HepG2 (cell line): ENCODE measurements around the gene SLCO3A1. TPM values are rescaled to one million over a fixed set of nuclear protein-coding genes. Genes with fewer than 3 reads are reported as not detected.
A peak's percentile ranks its signal among the peaks of the same experiment; 100 is the strongest.

ENCODE experiments used
- ATAC-seq: fragments of 200-7000 bp; cut with Tn5 transposase; 3 replicates; pipeline ENCODE4 v1.9.1; 2020; ENCODE audit warnings: mild to moderate bottlenecking, moderate library complexity
- BruUV-seq: library from RNA; stranded (reverse); fragments of 400-500 nt; replicated peaks from 2 replicates; lab custom pipeline; 2021; lab: Mats Ljungman, UMichigan
- CTCF ChIA-PET: fragments of 300-600 bp; formaldehyde crosslinking; extraction: SDS; loops from one replicate; lab custom pipeline; 2021; ENCODE audit warnings: low total read pairs, inconsistent platforms, low intra/inter-chr PET ratio; lab: Yijun Ruan, JAX
- POLR2A ChIA-PET: fragments of 350-600 bp; sonication (Branson Sonifier 250); formaldehyde crosslinking; loops from one replicate; lab custom pipeline; 2020; ENCODE audit warnings: antibody characterized with exemption, inconsistent platforms; lab: Yijun Ruan, JAX
- DNase-seq: peaks from one replicate; pipeline ENCODE4 v3.0.0-alpha.2; 2015; ENCODE audit warnings: low spot score
- FAIRE-seq: peaks from 3 replicates; lab custom pipeline; 2011; peaks lifted over from hg19 to GRCh38; lab: Jason Lieb, UNC
- H2AFZ ChIP-seq: one replicate; pipeline ENCODE4 v1.6.1; 2011; ENCODE audit warnings: low read length, inconsistent platforms
- H3K27ac ChIP-seq: fragments of 300-600 bp; 3 replicates; pipeline ENCODE4 v1.8.0; 2011; ENCODE audit warnings: mixed run types, mild to moderate bottlenecking, mixed read lengths, low read length, inconsistent platforms; ENCODE audit not compliant: insufficient read depth; ENCODE audit errors: extremely low read length
- H3K27me3 ChIP-seq, 2 experiments: fragments of 200-600 bp in 1 of 2; 2 replicates in 1 of 2; 3 replicates in 1 of 2; pipeline versions ENCODE4 v1.6.0 to v1.8.0; 2011; ENCODE audit warnings: low read length in 2 of 2, mild to moderate bottlenecking in 2 of 2, moderate library complexity in 2 of 2, inconsistent platforms in 1 of 2; ENCODE audit not compliant: insufficient read depth in 2 of 2, control insufficient read depth in 1 of 2
- H3K36me3 ChIP-seq, 2 experiments: fragments of 200-600 bp in 1 of 2; replicated peaks in 1 of 2; 2 replicates in 1 of 2; 3 replicates in 1 of 2; pipeline versions ENCODE4 v1.5.1 to v1.8.0; 2011; ENCODE audit warnings: low read length in 2 of 2, inconsistent platforms in 1 of 2; ENCODE audit not compliant: insufficient read depth in 2 of 2, control insufficient read depth in 1 of 2
- H3K4me1 ChIP-seq: 2 replicates; pipeline ENCODE4 v1.5.1; 2012; ENCODE audit warnings: low read length, inconsistent platforms; ENCODE audit not compliant: insufficient read depth
- H3K4me2 ChIP-seq: 2 replicates; pipeline ENCODE4 v1.6.0; 2011; ENCODE audit warnings: low read depth, low read length, inconsistent platforms
- H3K4me3 ChIP-seq, 3 experiments: fragments of 200-600 bp in 1 of 3; sonication (generic), shearing (Covaris generic) in 1 of 3; replicated peaks in 1 of 3; 2 replicates each; pipeline ENCODE4 v1.5.1; 2011 to 2016; ENCODE audit warnings: low read length in 3 of 3, inconsistent platforms in 2 of 3, low read depth in 2 of 3, mild to moderate bottlenecking in 2 of 3, control low read depth in 1 of 3, mixed read lengths in 1 of 3; ENCODE audit not compliant: insufficient read depth in 1 of 3
- H3K79me2 ChIP-seq: one replicate; pipeline ENCODE4 v1.6.1; 2011; ENCODE audit warnings: low read length, inconsistent platforms; ENCODE audit not compliant: insufficient read depth
- H3K9ac ChIP-seq: 2 replicates; pipeline ENCODE4 v1.6.0; 2011; ENCODE audit warnings: mild to moderate bottlenecking, low read depth, low read length, inconsistent platforms; ENCODE audit not compliant: insufficient read depth
- H3K9me3 ChIP-seq: 2 replicates; pipeline ENCODE4 v1.5.1; 2012; ENCODE audit warnings: mild to moderate bottlenecking, low read length
- H4K20me1 ChIP-seq: 2 replicates; pipeline ENCODE4 v1.6.0; 2011; ENCODE audit warnings: inconsistent platforms, mild to moderate bottlenecking, low read length, moderate library complexity; ENCODE audit not compliant: insufficient read depth
- GATA4 ChIP-seq: sonication (generic); IDR thresholded peaks from 2 replicates; pipeline ENCODE4 v1.6.1; 2016; ENCODE audit warnings: antibody characterized with exemption, low read depth, borderline replicate concordance
- RAD21 ChIP-seq: fragments of 450-650 bp; formaldehyde crosslinking; IDR thresholded peaks from 2 replicates; pipeline ENCODE4 v1.5.0; 2020; ENCODE audit warnings: mild to moderate bottlenecking
- ZEB1 ChIP-seq: IDR thresholded peaks from 2 replicates; pipeline ENCODE4 v1.6.1; 2012; ENCODE audit warnings: mild to moderate bottlenecking, low read depth, inconsistent platforms; ENCODE audit not compliant: insufficient replicate concordance
- ZFP62 ChIP-seq: sonication (generic); formaldehyde crosslinking; IDR thresholded peaks from 2 replicates; pipeline ENCODE4 v1.4.0; 2020; ENCODE audit warnings: missing genetic modification reagents
- ZFP90 ChIP-seq: sonication (generic); formaldehyde crosslinking; IDR thresholded peaks from 2 replicates; pipeline ENCODE4 v1.8.0; 2022; ENCODE audit warnings: missing genetic modification reagents, mild to moderate bottlenecking, inconsistent platforms, borderline replicate concordance
- ZKSCAN5 ChIP-seq: sonication (generic); formaldehyde crosslinking; IDR thresholded peaks from 2 replicates; pipeline ENCODE4 v1.5.1; 2020; ENCODE audit warnings: mild to moderate bottlenecking, missing genetic modification reagents
- ZNF143 ChIP-seq: sonication (generic); formaldehyde crosslinking; IDR thresholded peaks from 2 replicates; pipeline ENCODE4 v1.4.0; 2020; ENCODE audit warnings: missing genetic modification reagents
- ZNF567 ChIP-seq: sonication (generic); formaldehyde crosslinking; IDR thresholded peaks from 2 replicates; pipeline ENCODE4 v1.8.1; 2023; ENCODE audit warnings: mild to moderate bottlenecking, missing genetic modification reagents, borderline replicate concordance
- ZNF660 ChIP-seq: sonication (generic); formaldehyde crosslinking; IDR thresholded peaks from 2 replicates; pipeline ENCODE4 v1.5.1; 2020; ENCODE audit warnings: mild to moderate bottlenecking, low read depth, missing genetic modification reagents, borderline replicate concordance
- ZNF724P ChIP-seq: sonication (generic); formaldehyde crosslinking; IDR thresholded peaks from 2 replicates; pipeline ENCODE4 v1.8.0; 2022; ENCODE audit warnings: missing genetic modification reagents, borderline replicate concordance
- ZNF878 ChIP-seq: sonication (generic); formaldehyde crosslinking; IDR thresholded peaks from 2 replicates; pipeline ENCODE4 v1.8.1; 2023; ENCODE audit warnings: mild to moderate bottlenecking, missing genetic modification reagents, moderate library complexity
- ZSCAN22 ChIP-seq: sonication (generic); formaldehyde crosslinking; IDR thresholded peaks from 2 replicates; pipeline ENCODE4 v1.4.0; 2020; ENCODE audit warnings: mild to moderate bottlenecking, missing genetic modification reagents
- WGBS: methylation state at CpG from one replicate; pipeline ENCODE4 v1.1.6; 2017; ENCODE audit warnings: low lambda C conversion rate; 5-methylcytosine and 5-hydroxymethylcytosine counted together
- in situ Hi-C: cut with HindIII; loops from 2 replicates; pipeline ENCODE4 v1.10.0; 2017; ENCODE audit warnings: low pct_unique_long_range_greater_than_20kb; ENCODE audit not compliant: extremely low pct_ligation_motif_present
- intact Hi-C: fragments of 100-400 bp; cut with micrococcal nuclease; formaldehyde crosslinking; loops from one replicate; pipeline ENCODE4 v1.10.0; 2022; ENCODE audit not compliant: unreplicated experiment
- polyA plus RNA-seq, 8 experiments: library from polyadenylated mRNA; depleted of rRNA in 3 of 8; stranded (reverse) in 7 of 8; unstranded in 1 of 8; fragments of >200 nt; fragmentation: Illumina TruSeq in 4 of 8; extraction: Trizol in 4 of 8; gene quantifications; 2 replicates each; pipeline versions ENCODE4 v1.2.1 to v1.2.3, GENCODE V29; 2011 to 2016; ENCODE audit warnings: low read depth in 4 of 8, missing spikeins in 1 of 8, mixed read lengths in 1 of 8; ENCODE audit not compliant: insufficient read depth in 1 of 8
- total RNA-seq, 5 experiments: library from RNA; depleted of rRNA; stranded (reverse); fragments of >200 nt; fragmentation: Illumina TruSeq; extraction: Trizol; gene quantifications; 2 replicates each; pipeline ENCODE4 v1.2.3, GENCODE V29; 2016; ENCODE audit warnings: low read depth in 1 of 5
- TF ChIP-seq, protein P1 (sequence below): sonication (generic); formaldehyde crosslinking; IDR thresholded peaks from 2 replicates; pipeline ENCODE4 v1.4.0; 2020; ENCODE audit warnings: mild to moderate bottlenecking, missing genetic modification reagents
- TF ChIP-seq, protein P2 (sequence below): sonication (generic); formaldehyde crosslinking; IDR thresholded peaks from 2 replicates; pipeline ENCODE4 v1.9.0; 2021; ENCODE audit warnings: missing genetic modification reagents, mild to moderate bottlenecking, borderline replicate concordance
- TF ChIP-seq, protein P3 (sequence below): sonication (generic); formaldehyde crosslinking; IDR thresholded peaks from 2 replicates; pipeline ENCODE4 v1.4.0; 2020; ENCODE audit warnings: missing genetic modification reagents, borderline replicate concordance

The SLCO3A1 gene
- total and polyA plus RNA-seq, 2 of the 13 experiments (the other 11 are each of a cell fraction or from before 2014, with no cell fraction given): 0.02 TPM; not detected in 1

DNA sequence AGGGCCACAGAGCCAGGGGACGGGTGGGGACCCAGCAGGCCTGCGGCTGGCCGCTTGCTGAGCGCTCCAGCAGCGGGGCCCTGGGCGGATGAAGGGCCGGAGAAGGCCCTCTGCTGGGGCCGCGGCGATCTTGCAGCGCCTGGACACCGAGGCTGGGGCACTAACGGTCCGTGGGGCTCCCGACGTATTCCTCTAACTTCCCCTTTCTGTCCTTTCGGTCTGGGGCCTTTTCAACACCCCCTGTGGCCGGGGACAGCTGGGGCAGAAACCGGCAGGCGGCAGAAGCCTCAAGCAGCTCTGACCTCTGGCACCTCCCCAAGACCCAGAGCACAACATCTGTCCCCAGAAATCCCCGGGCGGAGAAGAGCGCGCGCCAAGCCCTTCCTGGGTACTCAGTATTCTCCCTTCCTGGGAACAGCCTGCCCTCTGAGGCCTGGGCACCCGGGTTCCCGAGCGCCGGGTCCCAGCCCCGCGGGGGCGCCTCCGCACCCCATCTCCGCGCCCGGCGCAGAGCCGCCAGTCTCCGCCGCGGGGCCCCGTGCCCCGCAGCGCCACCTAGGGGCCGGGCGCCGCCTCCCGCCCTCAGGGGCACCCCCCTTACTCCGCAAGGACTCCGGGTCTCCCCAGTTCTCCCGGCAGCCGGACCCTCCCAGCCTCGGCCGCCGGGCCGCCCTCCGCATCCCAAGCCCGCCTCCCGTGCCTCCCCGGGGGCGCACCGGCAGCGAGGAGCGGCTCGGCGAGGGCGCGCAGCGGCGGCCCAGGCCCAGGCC lies 582 bp upstream of the SLCO3A1 start:
- Histone ChIP-seq H3K4me3 (peak overlapping the region; percentile 40 to 60 (median 46); a peak in 5 of 6 replicates), H3K36me3 (no peaks in the 10 kb centered on the region), H3K79me2 (no peaks in the 10 kb centered on the region), H3K27me3 (peaks cover 4 to 45% of the 10 kb centered on the region in 2 experiments; a peak in 4 of 5 replicates), H3K27ac (no peak overlapping the region), H3K4me2 (peak overlapping the region; percentile 73), H3K9me3 (no peaks in the 10 kb centered on the region), H3K4me1 (no peaks in the 10 kb centered on the region), H3K9ac (no peak overlapping the region), H4K20me1 (no peaks in the 10 kb centered on the region), H2AFZ (no peak overlapping the region)
- FAIRE-seq (no peak), ATAC-seq (peak; percentile 97), DNase-seq (peak; percentile 13)
- in situ Hi-C loops (loop anchor here (10.0 kb wide), 1 partner anchor 548 kb away; no protein-coding TSS in a partner anchor), intact Hi-C loops (loop anchor here (10.0 kb wide), 1 partner anchor 232 kb away; no protein-coding TSS in a partner anchor)
- CTCF ChIA-PET: interaction anchor here (0.9 to 2.2 kb wide), 3 partner anchors 549 to 552 kb away, joined by 3 to 15 read pairs (median 5); no protein-coding TSS in a partner anchor
- no TSS peak for BruUV-seq
- WGBS: 5% methylated on average over 13 of the region's 70 CpGs
- POLR2A ChIA-PET: no interaction called here
- TF ChIP-seq ZNF878 (CRISPR knock-in tag): no peak
- peak; percentile 42 for TF ChIP-seq RAD21 (CRISPR knock-in tag)
- no peak for TF ChIP-seq ZNF660 (CRISPR knock-in tag)
- no peak for TF ChIP-seq ZNF567
- TF ChIP-seq, protein P1, sequence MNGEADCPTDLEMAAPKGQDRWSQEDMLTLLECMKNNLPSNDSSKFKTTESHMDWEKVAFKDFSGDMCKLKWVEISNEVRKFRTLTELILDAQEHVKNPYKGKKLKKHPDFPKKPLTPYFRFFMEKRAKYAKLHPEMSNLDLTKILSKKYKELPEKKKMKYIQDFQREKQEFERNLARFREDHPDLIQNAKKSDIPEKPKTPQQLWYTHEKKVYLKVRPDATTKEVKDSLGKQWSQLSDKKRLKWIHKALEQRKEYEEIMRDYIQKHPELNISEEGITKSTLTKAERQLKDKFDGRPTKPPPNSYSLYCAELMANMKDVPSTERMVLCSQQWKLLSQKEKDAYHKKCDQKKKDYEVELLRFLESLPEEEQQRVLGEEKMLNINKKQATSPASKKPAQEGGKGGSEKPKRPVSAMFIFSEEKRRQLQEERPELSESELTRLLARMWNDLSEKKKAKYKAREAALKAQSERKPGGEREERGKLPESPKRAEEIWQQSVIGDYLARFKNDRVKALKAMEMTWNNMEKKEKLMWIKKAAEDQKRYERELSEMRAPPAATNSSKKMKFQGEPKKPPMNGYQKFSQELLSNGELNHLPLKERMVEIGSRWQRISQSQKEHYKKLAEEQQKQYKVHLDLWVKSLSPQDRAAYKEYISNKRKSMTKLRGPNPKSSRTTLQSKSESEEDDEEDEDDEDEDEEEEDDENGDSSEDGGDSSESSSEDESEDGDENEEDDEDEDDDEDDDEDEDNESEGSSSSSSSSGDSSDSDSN (CRISPR knock-in tag): peak; percentile 68; the same call in 1 of the 2 replicates
- no peak for TF ChIP-seq GATA4
- TF ChIP-seq, protein P2, sequence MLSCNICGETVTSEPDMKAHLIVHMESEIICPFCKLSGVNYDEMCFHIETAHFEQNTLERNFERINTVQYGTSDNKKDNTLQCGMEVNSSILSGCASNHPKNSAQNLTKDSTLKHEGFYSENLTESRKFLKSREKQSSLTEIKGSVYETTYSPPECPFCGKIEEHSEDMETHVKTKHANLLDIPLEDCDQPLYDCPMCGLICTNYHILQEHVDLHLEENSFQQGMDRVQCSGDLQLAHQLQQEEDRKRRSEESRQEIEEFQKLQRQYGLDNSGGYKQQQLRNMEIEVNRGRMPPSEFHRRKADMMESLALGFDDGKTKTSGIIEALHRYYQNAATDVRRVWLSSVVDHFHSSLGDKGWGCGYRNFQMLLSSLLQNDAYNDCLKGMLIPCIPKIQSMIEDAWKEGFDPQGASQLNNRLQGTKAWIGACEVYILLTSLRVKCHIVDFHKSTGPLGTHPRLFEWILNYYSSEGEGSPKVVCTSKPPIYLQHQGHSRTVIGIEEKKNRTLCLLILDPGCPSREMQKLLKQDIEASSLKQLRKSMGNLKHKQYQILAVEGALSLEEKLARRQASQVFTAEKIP (CRISPR knock-in tag): no peak
- TF ChIP-seq ZFP90 (CRISPR knock-in tag): no peak
- TF ChIP-seq, protein P3, sequence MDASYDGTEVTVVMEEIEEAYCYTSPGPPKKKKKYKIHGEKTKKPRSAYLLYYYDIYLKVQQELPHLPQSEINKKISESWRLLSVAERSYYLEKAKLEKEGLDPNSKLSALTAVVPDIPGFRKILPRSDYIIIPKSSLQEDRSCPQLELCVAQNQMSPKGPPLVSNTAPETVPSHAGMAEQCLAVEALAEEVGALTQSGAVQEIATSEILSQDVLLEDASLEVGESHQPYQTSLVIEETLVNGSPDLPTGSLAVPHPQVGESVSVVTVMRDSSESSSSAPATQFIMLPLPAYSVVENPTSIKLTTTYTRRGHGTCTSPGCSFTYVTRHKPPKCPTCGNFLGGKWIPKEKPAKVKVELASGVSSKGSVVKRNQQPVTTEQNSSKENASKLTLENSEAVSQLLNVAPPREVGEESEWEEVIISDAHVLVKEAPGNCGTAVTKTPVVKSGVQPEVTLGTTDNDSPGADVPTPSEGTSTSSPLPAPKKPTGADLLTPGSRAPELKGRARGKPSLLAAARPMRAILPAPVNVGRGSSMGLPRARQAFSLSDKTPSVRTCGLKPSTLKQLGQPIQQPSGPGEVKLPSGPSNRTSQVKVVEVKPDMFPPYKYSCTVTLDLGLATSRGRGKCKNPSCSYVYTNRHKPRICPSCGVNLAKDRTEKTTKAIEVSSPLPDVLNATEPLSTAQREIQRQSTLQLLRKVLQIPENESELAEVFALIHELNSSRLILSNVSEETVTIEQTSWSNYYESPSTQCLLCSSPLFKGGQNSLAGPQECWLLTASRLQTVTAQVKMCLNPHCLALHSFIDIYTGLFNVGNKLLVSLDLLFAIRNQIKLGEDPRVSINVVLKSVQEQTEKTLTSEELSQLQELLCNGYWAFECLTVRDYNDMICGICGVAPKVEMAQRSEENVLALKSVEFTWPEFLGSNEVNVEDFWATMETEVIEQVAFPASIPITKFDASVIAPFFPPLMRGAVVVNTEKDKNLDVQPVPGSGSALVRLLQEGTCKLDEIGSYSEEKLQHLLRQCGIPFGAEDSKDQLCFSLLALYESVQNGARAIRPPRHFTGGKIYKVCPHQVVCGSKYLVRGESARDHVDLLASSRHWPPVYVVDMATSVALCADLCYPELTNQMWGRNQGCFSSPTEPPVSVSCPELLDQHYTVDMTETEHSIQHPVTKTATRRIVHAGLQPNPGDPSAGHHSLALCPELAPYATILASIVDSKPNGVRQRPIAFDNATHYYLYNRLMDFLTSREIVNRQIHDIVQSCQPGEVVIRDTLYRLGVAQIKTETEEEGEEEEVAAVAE (CRISPR knock-in tag): no peak
- no peak for TF ChIP-seq ZKSCAN5 (CRISPR knock-in tag)
- TF ChIP-seq ZSCAN22 (CRISPR knock-in tag): no peak
- no peak for TF ChIP-seq ZFP62 (CRISPR knock-in tag)
- TF ChIP-seq ZNF143 (CRISPR knock-in tag): no peak
- no peak for TF ChIP-seq ZNF724P (CRISPR knock-in tag)
- no peak for TF ChIP-seq ZEB1
